Progenitor cell of endocrine pancreas (in vitro differentiated cells): ENCODE data around the gene RASGRP3. TPM values are rescaled to one million over a fixed set of nuclear protein-coding genes. Genes with fewer than 3 reads are reported as not detected.

ENCODE experiments used
- DNase-seq: peaks from one replicate; pipeline ENCODE4 v3.0.0; 2021; ENCODE audit warnings: low spot score; ENCODE audit not compliant: unreplicated experiment
- H3K27ac Mint-ChIP-seq: 2 replicates; pipeline ENCODE4 v1.8.0; 2021; ENCODE audit warnings: mild to moderate bottlenecking, moderate library complexity, mixed read lengths
- H3K27me3 Mint-ChIP-seq: 2 replicates; pipeline ENCODE4 v1.8.0; 2021; ENCODE audit warnings: mixed read lengths
- H3K36me3 Mint-ChIP-seq: 2 replicates; pipeline ENCODE4 v1.8.0; 2022; ENCODE audit warnings: mixed read lengths; ENCODE audit not compliant: insufficient read depth
- H3K4me1 Mint-ChIP-seq: 2 replicates; pipeline ENCODE4 v1.8.0; 2021; ENCODE audit warnings: low read depth, mixed read lengths
- H3K4me3 Mint-ChIP-seq: 2 replicates; pipeline ENCODE4 v1.8.0; 2021; ENCODE audit warnings: low read depth, mild to moderate bottlenecking, moderate library complexity, mixed read lengths
- H3K9me3 Mint-ChIP-seq: 2 replicates; pipeline ENCODE4 v1.8.0; 2021; ENCODE audit warnings: low read depth, mixed read lengths
- total RNA-seq: library from RNA; stranded (reverse); gene quantifications from 2 replicates; pipeline ENCODE4 v1.2.1, GENCODE V29; 2021
- TF ChIP-seq, protein P1 (sequence below): fragments of 200-600 bp; sonication (generic); IDR thresholded peaks from one replicate; pipeline ENCODE4 v1.5.0; 2021; ENCODE audit warnings: antibody characterized with exemption, mild to moderate bottlenecking; ENCODE audit not compliant: unreplicated experiment

RASGRP3 gene
- total RNA-seq, 1 donor from 2014 or later: not detected

GRCh38 chr2:33586766-33587165 is 110.3 kb downstream of the RASGRP3 start:
- Mint-ChIP-seq H3K27me3 (no peaks in the 10 kb centered on the region), H3K36me3 (peaks cover 7% of the 10 kb centered on the region), H3K4me1 (no peaks in the 10 kb centered on the region), H3K9me3 (no peaks in the 10 kb centered on the region), H3K4me3 (no peak overlapping the region), H3K27ac (no peak overlapping the region)
- TF ChIP-seq, protein P1, sequence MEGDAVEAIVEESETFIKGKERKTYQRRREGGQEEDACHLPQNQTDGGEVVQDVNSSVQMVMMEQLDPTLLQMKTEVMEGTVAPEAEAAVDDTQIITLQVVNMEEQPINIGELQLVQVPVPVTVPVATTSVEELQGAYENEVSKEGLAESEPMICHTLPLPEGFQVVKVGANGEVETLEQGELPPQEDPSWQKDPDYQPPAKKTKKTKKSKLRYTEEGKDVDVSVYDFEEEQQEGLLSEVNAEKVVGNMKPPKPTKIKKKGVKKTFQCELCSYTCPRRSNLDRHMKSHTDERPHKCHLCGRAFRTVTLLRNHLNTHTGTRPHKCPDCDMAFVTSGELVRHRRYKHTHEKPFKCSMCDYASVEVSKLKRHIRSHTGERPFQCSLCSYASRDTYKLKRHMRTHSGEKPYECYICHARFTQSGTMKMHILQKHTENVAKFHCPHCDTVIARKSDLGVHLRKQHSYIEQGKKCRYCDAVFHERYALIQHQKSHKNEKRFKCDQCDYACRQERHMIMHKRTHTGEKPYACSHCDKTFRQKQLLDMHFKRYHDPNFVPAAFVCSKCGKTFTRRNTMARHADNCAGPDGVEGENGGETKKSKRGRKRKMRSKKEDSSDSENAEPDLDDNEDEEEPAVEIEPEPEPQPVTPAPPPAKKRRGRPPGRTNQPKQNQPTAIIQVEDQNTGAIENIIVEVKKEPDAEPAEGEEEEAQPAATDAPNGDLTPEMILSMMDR: no peak
- no peak for DNase-seq

GRCh38 chr2:33588232-33588631 is 111.8 kb downstream of the RASGRP3 start:
- Mint-ChIP-seq H3K27ac (no peak overlapping the region), H3K4me1 (no peaks in the 10 kb centered on the region), H3K36me3 (peaks cover 12% of the 10 kb centered on the region), H3K9me3 (no peaks in the 10 kb centered on the region), H3K27me3 (no peaks in the 10 kb centered on the region), H3K4me3 (no peak overlapping the region)
- TF ChIP-seq, protein P1: no peak
- DNase-seq: no peak

DNA sequence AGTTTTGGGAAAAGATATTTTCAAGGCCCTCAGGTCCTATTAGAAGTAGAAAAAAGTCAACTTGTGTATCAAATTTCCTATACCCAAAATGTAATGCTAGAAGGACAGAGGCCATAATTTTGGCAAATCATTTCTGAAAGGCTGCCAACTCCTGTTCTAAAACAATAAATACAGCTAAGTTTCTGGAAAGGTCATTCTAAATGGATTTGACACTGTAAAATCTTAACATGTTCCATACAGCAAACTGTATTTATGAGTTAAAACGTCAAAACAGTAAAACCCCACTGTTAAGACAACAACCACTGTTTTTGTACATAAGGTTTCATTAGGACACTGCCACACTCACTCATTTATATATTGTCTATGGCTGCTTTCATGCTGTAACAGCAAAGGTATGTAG is 113.0 kb downstream of the RASGRP3 start:
- no peaks in the 10 kb centered on the region for H3K27me3 Mint-ChIP-seq
- H3K27ac Mint-ChIP-seq: no peak overlapping the region
- no peak overlapping the region for H3K4me3 Mint-ChIP-seq
- TF ChIP-seq, protein P1: no peak
- H3K9me3 Mint-ChIP-seq: no peaks in the 10 kb centered on the region
- no peaks in the 10 kb centered on the region for H3K4me1 Mint-ChIP-seq
- no peak for DNase-seq
- peaks cover 14% of the 10 kb centered on the region for H3K36me3 Mint-ChIP-seq

GRCh38 chr2:33595385-33595784 is 118.9 kb downstream of the RASGRP3 start:
- no peak overlapping the region for H3K4me3 Mint-ChIP-seq
- peaks cover 11% of the 10 kb centered on the region for H3K36me3 Mint-ChIP-seq
- TF ChIP-seq, protein P1: no peak
- no peak for DNase-seq
- H3K9me3 Mint-ChIP-seq: no peaks in the 10 kb centered on the region
- peaks cover 10% of the 10 kb centered on the region for H3K4me1 Mint-ChIP-seq
- no peaks in the 10 kb centered on the region for H3K27me3 Mint-ChIP-seq
- H3K27ac Mint-ChIP-seq: no peak overlapping the region

DNA sequence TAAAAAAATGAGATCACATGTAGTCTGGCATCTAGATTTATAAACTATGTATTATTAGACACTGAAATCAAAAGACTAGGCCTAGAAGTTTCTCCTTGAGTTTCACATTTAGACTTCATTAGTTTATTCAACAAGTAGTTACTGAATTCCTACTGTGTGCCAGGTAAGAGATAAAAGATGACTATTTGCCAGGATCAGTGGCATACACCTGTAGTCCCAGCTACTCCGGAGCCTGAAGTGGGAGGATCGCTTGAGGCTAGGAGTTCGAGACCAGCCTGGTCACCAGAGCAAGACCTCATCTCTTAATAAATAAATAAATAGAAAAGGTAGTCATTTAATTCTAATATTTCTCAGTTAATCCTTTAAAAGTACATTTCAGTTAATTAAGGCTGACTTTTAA is 120.6 kb downstream of the RASGRP3 start:
- DNase-seq: no peak
- no peaks in the 10 kb centered on the region for H3K9me3 Mint-ChIP-seq
- no peak overlapping the region for H3K27ac Mint-ChIP-seq
- peaks cover 11% of the 10 kb centered on the region for H3K36me3 Mint-ChIP-seq
- no peaks in the 10 kb centered on the region for H3K27me3 Mint-ChIP-seq
- no peak overlapping the region for H3K4me3 Mint-ChIP-seq
- TF ChIP-seq, protein P1: no peak
- H3K4me1 Mint-ChIP-seq: peaks cover 10% of the 10 kb centered on the region
